ENCODE measurements around the gene PON2. TPM values are rescaled to one million over a fixed set of nuclear protein-coding genes. Genes with fewer than 3 reads are reported as not detected.

Gene PON2
- total and polyA plus RNA-seq, 2 of the 13 experiments (the other 11 are each of a cell fraction or from before 2014, with no cell fraction given): 202 to 217 TPM

DNA sequence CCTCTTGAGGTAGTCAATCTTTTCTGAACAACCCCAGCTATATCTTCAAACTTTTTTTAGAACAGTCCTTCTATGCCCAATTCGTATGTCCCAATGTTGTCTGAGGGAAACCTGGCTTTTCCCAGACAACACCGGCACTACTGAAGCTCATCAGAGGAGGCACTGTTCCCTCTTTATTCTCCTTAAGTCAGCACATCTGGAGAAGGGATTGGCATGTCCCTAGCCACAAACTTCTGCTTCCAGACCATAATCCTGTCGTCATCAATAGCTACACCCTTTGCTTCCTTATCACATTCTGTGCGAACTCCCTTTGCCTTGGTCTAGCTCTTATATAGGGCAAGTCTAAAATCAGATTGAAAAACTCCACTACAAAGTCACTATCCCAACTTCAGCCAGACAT lies 61.5 kb downstream of the PON2 start:
- no peak for FAIRE-seq
- CTCF ChIA-PET (ENCODE audit: low intra/inter-chr PET ratio, low total read pairs): no interaction called here
- no peak for ATAC-seq

DNA sequence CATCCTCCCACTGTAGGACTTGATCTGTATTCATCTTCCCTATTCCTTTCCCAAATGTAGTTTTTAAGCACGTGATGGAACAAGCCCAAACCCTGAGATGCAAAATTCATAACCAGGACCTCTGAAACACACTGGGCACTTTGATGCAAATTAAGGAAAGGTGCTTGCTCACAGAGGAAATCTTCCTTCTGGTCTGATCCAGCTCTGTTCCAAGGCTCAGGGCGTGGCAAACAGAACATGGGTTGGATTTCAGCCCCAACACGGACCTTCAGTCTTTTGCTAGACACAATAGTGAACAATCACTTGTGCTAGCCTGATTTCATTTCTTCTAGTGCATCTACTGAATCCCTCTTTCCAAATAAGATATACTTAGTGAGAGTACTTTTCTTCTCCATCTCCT lies 66.6 kb downstream of the PON2 start:
- ATAC-seq (no peak), DNase-seq (ENCODE audit: low spot score) (no peak), FAIRE-seq (no peak)
- H3K27me3 ChIP-seq (ENCODE audit: control insufficient read depth in 1 of 2, insufficient read depth in 2 of 2, low read length in 2 of 2): no peaks in the 10 kb centered on the region
- POLR2A ChIA-PET: no interaction called here
- intact Hi-C loops (cut with micrococcal nuclease; ENCODE audit: unreplicated experiment) (no loop called here), in situ Hi-C loops (cut with HindIII; ENCODE audit: extremely low pct_ligation_motif_present, low pct_unique_long_range_greater_than_20kb) (no loop called here)
- H3K4me2 ChIP-seq (ENCODE audit: low read depth, low read length): no peak overlapping the region
- no TSS peak for BruUV-seq (replicated peaks)
- H4K20me1 ChIP-seq (ENCODE audit: insufficient read depth, low read length): no peaks in the 10 kb centered on the region
- no peak overlapping the region for H3K4me3 ChIP-seq (replicated peaks in 1 of 3; ENCODE audit: insufficient read depth in 1 of 3, low read depth in 2 of 3, low read length in 3 of 3)
- no peaks in the 10 kb centered on the region for H3K9me3 ChIP-seq (ENCODE audit: low read length)
- WGBS (ENCODE audit: low lambda C conversion rate): 97% methylated on average over 3 of the region's 3 CpGs
- H2AFZ ChIP-seq (ENCODE audit: low read length): no peak overlapping the region
- H3K4me1 ChIP-seq (ENCODE audit: insufficient read depth, low read length): no peaks in the 10 kb centered on the region
- CTCF ChIA-PET (ENCODE audit: low intra/inter-chr PET ratio, low total read pairs): no interaction called here
- no peak overlapping the region for H3K9ac ChIP-seq (ENCODE audit: insufficient read depth, low read depth, low read length)
- H3K27ac ChIP-seq (ENCODE audit: extremely low read length, insufficient read depth, low read length): no peak overlapping the region
- no peaks in the 10 kb centered on the region for H3K79me2 ChIP-seq (ENCODE audit: insufficient read depth, low read length)
- H3K36me3 ChIP-seq (replicated peaks in 1 of 2; ENCODE audit: control insufficient read depth in 1 of 2, insufficient read depth in 2 of 2, low read length in 2 of 2): peaks cover 0 to 8% of the 10 kb centered on the region in 2 experiments; a peak in 2 of 5 replicates
- TF ChIP-seq, protein P1, sequence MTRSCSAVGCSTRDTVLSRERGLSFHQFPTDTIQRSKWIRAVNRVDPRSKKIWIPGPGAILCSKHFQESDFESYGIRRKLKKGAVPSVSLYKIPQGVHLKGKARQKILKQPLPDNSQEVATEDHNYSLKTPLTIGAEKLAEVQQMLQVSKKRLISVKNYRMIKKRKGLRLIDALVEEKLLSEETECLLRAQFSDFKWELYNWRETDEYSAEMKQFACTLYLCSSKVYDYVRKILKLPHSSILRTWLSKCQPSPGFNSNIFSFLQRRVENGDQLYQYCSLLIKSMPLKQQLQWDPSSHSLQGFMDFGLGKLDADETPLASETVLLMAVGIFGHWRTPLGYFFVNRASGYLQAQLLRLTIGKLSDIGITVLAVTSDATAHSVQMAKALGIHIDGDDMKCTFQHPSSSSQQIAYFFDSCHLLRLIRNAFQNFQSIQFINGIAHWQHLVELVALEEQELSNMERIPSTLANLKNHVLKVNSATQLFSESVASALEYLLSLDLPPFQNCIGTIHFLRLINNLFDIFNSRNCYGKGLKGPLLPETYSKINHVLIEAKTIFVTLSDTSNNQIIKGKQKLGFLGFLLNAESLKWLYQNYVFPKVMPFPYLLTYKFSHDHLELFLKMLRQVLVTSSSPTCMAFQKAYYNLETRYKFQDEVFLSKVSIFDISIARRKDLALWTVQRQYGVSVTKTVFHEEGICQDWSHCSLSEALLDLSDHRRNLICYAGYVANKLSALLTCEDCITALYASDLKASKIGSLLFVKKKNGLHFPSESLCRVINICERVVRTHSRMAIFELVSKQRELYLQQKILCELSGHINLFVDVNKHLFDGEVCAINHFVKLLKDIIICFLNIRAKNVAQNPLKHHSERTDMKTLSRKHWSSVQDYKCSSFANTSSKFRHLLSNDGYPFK (CRISPR knock-in tag; IDR thresholded peaks at IDR 0.05; ENCODE audit: borderline replicate concordance): no peak
- TF ChIP-seq CHCHD3 (CRISPR knock-in tag; IDR thresholded peaks at IDR 0.05) (no peak), ZNF724P (CRISPR knock-in tag; IDR thresholded peaks at IDR 0.05; ENCODE audit: borderline replicate concordance) (no peak), MAFK (conservative IDR thresholded peaks at IDR 0.05 in 1 of 2, IDR thresholded peaks at IDR 0.05 in 1 of 2; ENCODE audit: low read length in 2 of 2) (no peak)
- TF ChIP-seq, protein P2, sequence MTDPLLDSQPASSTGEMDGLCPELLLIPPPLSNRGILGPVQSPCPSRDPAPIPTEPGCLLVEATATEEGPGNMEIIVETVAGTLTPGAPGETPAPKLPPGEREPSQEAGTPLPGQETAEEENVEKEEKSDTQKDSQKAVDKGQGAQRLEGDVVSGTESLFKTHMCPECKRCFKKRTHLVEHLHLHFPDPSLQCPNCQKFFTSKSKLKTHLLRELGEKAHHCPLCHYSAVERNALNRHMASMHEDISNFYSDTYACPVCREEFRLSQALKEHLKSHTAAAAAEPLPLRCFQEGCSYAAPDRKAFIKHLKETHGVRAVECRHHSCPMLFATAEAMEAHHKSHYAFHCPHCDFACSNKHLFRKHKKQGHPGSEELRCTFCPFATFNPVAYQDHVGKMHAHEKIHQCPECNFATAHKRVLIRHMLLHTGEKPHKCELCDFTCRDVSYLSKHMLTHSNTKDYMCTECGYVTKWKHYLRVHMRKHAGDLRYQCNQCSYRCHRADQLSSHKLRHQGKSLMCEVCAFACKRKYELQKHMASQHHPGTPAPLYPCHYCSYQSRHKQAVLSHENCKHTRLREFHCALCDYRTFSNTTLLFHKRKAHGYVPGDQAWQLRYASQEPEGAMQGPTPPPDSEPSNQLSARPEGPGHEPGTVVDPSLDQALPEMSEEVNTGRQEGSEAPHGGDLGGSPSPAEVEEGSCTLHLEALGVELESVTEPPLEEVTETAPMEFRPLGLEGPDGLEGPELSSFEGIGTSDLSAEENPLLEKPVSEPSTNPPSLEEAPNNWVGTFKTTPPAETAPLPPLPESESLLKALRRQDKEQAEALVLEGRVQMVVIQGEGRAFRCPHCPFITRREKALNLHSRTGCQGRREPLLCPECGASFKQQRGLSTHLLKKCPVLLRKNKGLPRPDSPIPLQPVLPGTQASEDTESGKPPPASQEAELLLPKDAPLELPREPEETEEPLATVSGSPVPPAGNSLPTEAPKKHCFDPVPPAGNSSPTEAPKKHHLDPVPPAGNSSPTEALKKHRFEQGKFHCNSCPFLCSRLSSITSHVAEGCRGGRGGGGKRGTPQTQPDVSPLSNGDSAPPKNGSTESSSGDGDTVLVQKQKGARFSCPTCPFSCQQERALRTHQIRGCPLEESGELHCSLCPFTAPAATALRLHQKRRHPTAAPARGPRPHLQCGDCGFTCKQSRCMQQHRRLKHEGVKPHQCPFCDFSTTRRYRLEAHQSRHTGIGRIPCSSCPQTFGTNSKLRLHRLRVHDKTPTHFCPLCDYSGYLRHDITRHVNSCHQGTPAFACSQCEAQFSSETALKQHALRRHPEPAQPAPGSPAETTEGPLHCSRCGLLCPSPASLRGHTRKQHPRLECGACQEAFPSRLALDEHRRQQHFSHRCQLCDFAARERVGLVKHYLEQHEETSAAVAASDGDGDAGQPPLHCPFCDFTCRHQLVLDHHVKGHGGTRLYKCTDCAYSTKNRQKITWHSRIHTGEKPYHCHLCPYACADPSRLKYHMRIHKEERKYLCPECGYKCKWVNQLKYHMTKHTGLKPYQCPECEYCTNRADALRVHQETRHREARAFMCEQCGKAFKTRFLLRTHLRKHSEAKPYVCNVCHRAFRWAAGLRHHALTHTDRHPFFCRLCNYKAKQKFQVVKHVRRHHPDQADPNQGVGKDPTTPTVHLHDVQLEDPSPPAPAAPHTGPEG (CRISPR knock-in tag; IDR thresholded peaks at IDR 0.05): no peak
- TF ChIP-seq, protein P3, sequence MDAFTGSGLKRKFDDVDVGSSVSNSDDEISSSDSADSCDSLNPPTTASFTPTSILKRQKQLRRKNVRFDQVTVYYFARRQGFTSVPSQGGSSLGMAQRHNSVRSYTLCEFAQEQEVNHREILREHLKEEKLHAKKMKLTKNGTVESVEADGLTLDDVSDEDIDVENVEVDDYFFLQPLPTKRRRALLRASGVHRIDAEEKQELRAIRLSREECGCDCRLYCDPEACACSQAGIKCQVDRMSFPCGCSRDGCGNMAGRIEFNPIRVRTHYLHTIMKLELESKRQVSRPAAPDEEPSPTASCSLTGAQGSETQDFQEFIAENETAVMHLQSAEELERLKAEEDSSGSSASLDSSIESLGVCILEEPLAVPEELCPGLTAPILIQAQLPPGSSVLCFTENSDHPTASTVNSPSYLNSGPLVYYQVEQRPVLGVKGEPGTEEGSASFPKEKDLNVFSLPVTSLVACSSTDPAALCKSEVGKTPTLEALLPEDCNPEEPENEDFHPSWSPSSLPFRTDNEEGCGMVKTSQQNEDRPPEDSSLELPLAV (CRISPR knock-in tag; conservative IDR thresholded peaks at IDR 0.05; ENCODE audit: low read depth): no peak

More for the DNA sequence above, 61.5 kb downstream of the PON2 start:
- no peak overlapping the region for H2AFZ ChIP-seq (ENCODE audit: low read length)
- TF ChIP-seq ZFP36L1 (CRISPR knock-in tag; IDR thresholded peaks at IDR 0.05) (no peak), MAFK (conservative IDR thresholded peaks at IDR 0.05 in 1 of 2, IDR thresholded peaks at IDR 0.05 in 1 of 2; ENCODE audit: low read length in 2 of 2) (peak; percentile 37 to 52; a peak in 3 of 4 replicates)
- no peak overlapping the region for H3K27ac ChIP-seq (ENCODE audit: extremely low read length, insufficient read depth, low read length)
- H3K4me3 ChIP-seq (replicated peaks in 1 of 3; ENCODE audit: insufficient read depth in 1 of 3, low read depth in 2 of 3, low read length in 3 of 3): no peak overlapping the region
- H3K9ac ChIP-seq (ENCODE audit: insufficient read depth, low read depth, low read length): no peak overlapping the region
- BruUV-seq (replicated peaks): no TSS peak
- in situ Hi-C loops (cut with HindIII; ENCODE audit: extremely low pct_ligation_motif_present, low pct_unique_long_range_greater_than_20kb): no loop called here
- H3K9me3 ChIP-seq (ENCODE audit: low read length): no peaks in the 10 kb centered on the region
- H3K36me3 ChIP-seq (replicated peaks in 1 of 2; ENCODE audit: control insufficient read depth in 1 of 2, insufficient read depth in 2 of 2, low read length in 2 of 2): peaks cover 1 to 14% of the 10 kb centered on the region in 2 experiments; a peak in 2 of 5 replicates
- no peak overlapping the region for H3K4me2 ChIP-seq (ENCODE audit: low read depth, low read length)
- H3K4me1 ChIP-seq (ENCODE audit: insufficient read depth, low read length): no peaks in the 10 kb centered on the region
- no peaks in the 10 kb centered on the region for H4K20me1 ChIP-seq (ENCODE audit: insufficient read depth, low read length)
- intact Hi-C loops (cut with micrococcal nuclease; ENCODE audit: unreplicated experiment): no loop called here
- DNase-seq (ENCODE audit: low spot score): no peak
- H3K79me2 ChIP-seq (ENCODE audit: insufficient read depth, low read length): no peaks in the 10 kb centered on the region
- POLR2A ChIA-PET: no interaction called here
- H3K27me3 ChIP-seq (ENCODE audit: control insufficient read depth in 1 of 2, insufficient read depth in 2 of 2, low read length in 2 of 2): no peaks in the 10 kb centered on the region
- WGBS (ENCODE audit: low lambda C conversion rate): 95% methylated on average over 4 of the region's 4 CpGs

Measured in HepG2 (cell line).